SW 1271 (cell line): ENCODE data around the gene RAB10.
"Not testable (repeated sequence)": the region's sequence is repeated elsewhere in the genome, so short reads cannot be mapped to it uniquely, and the experiment has no call there.

Experiments used
- DNase-seq, 2 experiments: peaks; one replicate each; lab custom pipeline; 2025; lab: John Stamatoyannopoulos, UW

RAB10 gene

DNA sequence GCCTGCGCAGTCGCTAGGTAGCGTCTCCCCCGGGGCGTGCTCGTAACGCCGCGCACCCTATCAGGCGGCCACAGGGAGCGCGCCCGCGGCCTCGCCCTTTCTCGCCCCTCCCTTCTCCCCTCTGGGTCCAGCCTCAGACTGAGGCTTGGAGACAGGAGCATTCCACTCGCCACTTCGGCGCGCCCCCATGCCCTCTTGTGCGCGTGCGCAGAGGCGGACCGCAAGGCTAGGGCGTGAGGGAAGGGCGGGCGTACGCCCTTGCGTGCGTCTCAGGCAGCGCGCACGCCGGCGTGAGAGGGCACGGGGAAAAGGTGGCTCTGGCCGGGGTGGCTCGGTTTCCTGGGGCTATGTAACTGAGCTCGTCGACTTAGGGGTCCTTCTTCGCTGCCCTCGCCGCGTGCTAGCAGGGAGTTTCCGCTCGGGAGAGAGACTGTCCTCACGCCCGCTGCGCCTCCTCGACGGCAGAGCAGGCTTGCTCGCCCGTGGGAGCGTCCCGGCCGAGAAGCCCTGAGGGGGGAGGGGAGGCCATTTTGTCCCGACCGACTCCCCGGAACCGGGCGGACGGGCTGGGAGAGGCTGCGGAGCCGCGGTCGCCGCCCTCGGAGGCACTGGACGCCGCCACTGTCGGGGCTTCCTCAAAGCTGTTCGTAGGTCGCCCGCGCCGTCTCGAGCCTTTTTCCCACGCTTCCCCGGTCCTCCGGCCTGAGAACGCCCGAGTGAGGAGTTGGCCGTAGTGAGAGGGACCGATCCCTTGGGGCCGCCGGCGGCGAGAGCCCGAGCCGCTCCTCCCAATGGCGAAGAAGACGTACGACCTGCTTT is at the start of gene RAB10:
RAB10 (plus strand) TSS at position 267 of the 819 bp plus-strand sequence; CDS start at position 792, 525 bp downstream.
- DNase-seq = peak; percentile 99

DNA sequence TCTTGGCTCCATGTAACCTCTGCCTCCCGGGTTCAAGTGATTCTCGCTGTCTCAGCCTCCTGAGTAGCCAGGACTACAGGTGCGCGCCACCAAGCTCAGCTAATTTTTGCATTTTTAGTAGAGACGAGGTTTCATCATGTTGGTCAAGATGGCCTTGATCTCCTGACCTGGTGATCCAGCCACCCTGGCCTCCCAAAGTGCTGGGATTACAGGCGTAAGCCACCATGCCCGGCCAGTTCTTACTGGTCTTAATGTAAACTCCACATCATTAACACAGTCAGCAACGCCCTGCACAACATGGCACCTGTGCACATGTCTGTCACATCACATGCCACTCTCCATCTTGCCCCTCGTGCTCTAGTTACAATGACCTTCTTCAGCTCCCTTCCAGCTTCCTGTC is 45.8 kb upstream of the RAB10 start:
- no peak for DNase-seq

DNA sequence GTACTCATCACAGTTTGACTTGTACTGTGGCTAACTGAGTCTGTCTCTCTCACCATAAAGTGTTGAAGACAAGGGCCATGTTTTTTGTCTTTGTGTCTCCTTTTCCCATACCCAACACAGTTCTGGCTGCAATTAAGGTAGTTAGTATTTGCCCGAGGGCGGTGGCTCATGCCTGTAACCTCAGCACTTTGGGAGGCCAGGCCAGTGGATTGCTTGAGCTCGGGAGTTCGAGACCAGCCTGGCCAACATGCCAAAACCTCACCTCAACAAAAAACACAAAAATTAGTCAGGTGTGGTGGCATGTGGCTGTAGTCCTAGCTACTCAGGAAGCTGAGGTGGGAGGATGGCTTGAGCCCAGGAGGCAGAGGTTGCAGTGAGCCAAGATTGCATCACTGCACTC is 44.7 kb upstream of the RAB10 start:
- DNase-seq = no peak

DNA sequence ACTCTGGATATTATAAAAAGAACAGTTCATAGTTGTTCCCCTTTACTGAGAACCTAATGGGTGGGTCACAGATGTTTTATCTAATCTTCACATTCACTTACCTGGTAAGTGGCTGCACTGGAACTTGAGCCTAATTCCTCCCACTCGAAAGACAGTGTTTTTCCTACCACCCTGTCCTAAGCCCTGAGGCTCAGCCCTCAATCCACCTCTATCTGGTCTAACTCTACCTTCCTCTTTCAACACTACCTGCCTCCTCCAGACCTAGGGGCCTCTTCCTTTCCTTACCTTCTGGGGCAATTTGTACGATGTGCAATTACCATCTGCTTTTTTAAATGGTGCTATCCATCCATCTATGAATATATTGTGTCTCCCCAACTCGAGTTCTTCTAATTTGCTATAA is 41.9 kb upstream of the RAB10 start:
- no peak for DNase-seq

DNA sequence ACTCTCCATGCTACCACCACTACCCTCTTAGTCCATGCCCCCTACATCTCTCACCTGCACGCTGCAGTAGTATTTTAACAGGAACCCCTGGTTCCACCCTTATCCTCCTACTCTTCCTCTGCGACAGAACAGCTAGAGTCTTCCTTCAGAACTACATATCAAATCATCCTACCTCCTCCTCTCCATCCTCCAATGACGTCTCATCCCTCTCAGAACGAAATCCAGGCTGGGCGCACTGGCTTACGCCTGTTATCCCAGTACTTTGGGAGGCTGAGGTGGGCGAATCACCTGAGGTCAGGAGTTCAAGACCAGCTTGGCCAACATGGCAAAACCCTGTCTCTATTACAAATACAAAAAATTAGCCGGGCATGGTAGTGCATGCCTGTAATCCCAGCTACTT is 41.3 kb upstream of the RAB10 start:
- DNase-seq = no peak

DNA sequence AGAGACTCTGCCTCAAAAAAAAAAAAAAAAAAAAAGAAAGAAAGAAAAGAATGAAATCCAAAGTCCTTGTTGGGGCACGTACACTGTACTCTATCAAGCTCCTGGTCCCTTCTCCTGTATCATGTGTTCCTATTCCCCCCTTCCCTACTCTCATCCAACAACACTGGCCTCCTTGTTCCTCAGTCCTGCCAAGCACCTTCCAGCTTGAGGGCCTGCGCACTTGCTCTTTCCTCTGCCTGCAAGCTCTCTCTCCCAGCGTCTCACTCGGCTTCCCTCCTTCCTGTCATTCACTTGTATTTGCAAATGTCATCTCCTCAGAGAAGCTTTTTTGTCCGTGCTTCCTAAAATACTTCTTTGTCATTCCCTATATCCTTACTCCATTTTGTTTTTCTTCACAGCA is 40.8 kb upstream of the RAB10 start:
- no peak for DNase-seq

DNA sequence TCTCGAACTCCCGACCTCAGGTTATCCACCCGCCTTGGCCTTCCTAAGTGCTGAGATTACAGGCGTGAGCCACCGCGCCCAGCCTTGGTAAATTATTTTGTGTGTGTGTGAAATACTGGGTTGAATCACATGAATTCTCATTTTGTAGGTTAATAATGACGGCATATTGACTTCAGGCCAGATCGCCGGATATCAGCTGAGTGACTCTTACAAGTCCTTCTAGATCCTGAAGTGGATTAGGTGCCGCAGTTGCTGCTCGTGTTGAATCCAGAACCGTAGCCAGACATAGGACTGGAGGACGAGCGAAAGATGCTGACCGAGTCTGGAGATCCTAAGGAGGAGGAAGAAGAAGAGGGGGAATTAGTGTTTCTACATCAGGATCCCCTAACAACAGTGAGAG is 39.4 kb upstream of the RAB10 start:
- DNase-seq = no peak

DNA sequence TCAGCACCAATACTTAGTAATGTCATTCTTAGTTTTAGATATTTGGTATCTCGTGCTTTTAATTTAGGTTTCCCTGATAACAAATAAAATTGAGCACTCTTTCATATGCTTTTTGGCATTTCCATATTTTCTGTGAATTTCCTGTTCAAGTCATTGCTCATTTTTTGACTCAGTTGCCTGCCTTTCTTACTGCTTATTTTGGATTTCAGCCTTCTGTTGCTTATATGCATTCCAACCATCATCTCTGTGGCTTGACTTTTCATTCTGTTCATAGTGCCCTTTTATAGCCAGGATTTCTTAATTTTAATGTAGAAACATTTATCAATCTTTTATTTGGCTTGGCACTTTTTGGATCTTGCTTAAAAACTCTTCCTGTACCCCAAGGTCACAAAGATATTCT is 37.0 kb upstream of the RAB10 start:
- DNase-seq = no peak

DNA sequence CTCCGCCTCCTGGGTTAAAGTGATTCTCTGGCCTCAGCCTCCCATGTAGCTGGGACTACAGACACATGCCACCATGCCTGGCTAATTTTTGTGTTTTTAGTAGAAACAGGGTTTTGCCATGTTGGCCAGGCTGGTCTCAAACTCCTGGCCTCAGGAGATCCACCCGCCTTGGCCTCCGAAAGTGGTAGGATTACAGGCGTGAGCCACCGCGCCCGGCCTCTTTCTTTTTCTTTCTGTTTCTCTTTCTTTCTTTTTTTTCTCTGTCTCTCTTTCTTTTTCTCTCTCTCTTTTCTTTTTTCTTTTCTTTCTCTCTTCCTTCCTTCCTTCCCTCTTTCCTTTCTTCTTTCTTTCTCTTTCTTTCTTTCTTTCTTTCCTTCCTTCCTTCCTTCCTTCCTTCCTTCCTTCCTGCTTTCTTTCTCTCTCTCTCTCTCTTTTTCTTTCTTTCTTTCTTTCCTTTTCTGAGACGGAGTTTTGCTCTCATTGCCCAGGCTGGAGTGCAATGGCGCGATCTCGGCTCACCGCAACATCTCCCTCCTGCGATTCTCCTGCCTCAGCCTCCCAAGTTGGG is 35.0 kb upstream of the RAB10 start:
- not testable (repeated sequence) for DNase-seq

DNA sequence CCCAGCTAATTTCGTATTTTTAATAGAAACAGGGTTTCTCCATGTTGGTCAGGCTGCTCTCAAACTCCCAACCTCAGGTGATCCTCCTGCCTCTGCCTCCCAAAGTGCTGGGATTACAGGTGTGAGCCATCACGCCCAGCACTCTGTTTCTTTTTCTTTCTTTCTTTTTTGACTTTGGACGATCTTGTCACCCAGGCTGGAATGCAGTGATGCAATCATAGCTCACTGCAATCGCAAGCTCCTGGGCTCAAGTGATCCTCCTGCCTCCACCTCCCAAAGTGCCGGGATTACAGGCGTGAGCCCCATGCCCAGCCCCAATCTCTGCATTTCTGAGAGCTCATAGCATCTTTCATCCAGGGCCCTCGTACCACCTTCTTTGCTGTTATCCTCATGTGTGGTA is 34.5 kb upstream of the RAB10 start:
- DNase-seq = not testable (repeated sequence)

DNA sequence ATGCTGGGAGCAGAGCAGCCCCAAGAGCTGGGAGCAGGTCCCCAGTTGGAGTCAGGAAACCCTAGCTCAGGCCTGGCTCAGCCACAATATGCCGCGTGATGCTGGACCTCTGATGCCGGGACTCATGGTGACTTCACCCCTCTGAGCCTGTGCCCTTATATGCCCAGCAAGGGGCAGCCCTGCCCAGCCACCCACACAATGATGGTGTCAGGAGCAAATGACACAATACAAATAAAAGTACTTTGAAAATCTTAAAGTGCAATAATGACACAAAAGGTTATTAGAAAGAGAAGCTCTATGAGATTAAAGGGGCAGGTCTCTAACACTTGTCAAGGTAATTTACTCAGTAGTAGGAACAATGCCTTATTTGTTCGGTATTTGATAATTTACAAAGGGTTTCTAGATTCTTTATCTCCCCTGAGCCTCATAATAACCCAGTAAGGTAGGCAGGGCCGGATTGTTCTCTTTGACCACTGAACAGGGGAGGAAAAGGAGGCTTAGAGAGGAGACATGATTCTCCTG is 33.3 kb upstream of the RAB10 start:
- no peak for DNase-seq

DNA sequence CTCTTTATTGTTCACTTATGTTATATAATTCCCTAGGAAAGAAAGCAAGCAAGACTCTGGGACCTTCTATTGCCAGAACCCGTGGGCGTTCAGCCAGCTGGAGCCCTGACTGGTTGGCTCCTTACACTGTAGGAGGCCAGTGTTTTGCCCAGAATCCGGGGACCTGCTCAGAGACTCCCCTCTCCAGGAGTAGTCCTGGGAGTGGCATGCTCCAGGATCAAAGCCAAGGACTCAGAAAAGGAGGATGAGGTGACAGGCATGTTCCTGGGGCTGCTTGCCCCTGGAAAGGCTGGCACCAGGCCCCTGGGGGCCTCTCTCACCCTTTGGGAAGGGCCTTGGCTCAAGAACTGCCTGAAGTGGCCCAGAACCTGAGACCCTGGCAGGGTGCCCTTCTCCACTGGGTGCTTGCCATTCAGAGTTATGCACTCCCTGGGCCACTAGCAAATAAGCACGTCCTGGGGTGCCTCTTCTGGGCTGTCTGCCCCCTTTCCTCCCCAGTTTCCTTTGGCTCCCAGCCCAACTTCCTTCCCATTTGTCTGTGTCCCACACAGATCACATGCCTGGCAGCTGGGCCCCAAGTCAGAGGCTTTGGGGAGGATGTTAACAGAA is 32.0 kb upstream of the RAB10 start:
- DNase-seq = no peak

DNA sequence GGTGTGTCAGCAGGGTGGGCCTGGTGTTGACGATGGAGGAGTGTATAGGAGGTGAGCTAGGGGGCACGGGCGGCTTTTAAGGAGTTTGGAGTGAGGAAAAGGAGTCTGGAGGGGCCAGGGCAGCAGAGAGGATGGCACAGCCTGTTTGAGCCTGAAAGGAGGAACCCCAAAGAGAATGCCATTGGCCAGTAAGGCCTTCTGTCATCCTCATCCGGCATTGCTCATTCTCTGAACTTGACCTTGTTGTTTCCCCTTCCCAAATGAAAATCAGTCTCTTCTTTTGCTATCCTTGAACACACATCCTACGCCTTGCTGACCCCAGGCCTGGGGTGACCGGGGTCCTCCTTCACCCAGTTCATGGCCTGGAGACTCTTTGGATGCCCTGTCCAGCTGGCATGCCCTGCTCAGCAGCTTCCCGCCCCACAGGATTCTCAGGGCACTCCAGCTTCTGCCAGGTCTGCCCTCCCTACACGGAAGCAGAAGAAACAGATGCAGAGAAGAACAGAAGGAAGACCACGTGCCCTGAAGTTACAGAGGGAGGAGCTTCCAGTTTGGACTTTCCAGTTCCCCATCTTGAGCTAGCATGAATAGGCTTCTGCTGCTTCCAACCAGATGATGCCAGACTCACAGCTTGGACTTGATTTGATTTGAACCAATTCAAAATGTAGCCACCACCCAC is 31.1 kb upstream of the RAB10 start:
- DNase-seq = no peak

DNA sequence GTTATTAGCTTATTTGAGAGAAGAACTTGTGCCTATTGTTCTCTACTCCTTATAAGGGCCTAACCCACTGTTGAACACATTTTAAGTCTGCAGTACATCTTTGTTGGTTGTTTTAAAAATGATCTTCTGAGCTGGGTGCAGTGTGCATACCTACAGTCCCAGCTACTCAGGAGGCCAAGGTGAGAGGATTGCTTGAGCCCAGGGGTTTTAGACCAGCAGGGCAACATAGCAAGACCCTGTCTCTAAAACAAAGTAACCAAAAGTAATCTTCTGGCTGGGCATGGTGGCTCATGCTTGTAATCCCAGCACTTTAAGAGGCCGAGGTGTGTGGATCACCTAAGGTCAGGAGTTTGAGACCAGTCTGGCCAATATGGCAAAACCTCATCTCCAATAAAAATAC is 25.8 kb upstream of the RAB10 start:
- DNase-seq = no peak

DNA sequence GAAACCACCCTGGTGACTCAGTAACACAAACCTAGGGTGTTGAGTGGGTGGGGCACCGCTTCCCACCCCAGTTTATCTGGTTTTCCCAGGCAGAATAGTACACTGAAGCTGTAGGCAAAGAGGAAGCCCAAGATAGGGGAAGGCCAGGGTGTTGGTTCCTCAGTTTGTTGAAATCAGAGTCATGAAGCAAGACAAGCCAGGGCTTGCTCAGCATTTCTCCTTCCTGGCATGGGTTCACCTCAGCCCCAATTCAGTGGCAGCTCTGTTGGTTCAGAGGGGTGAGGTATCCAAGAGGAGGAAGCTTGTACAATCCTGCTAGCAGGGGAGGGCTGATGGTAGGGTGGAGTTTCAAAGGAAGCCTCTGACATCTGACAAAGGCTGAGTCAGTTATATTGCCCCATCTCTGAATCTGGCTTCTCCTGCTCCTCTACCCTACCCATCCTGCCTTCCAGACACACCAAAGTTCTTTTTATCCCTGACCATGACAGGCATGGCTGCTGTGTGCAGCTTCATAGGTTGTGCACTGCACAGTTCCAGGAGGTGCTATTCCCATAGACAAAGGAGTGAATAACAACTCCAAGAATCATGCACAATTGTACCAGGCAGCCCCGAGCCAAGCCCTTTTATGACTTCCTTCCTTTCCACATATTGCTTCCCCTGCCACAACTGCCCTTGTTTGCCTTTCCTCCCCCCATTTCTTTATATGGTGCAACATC is 24.9 kb upstream of the RAB10 start:
- no peak for DNase-seq

DNA sequence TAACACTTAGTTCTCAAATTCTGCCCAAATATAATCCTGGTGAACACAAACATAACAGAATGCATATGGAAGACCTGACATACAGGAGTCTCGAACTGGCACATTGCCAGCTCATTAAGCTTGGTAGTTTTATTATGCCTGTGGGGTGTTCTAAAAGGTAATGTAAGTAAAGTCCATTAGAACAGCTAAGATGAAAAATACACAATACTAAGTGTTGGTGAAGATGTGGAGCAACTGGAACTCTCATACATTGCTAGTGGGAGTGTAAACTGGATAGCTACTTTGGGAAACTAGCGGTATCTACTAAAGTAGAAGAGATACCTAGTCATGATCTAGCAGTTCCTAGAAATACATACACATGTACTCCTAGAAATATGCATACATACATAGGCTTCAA is 24.3 kb upstream of the RAB10 start:
- DNase-seq = no peak

DNA sequence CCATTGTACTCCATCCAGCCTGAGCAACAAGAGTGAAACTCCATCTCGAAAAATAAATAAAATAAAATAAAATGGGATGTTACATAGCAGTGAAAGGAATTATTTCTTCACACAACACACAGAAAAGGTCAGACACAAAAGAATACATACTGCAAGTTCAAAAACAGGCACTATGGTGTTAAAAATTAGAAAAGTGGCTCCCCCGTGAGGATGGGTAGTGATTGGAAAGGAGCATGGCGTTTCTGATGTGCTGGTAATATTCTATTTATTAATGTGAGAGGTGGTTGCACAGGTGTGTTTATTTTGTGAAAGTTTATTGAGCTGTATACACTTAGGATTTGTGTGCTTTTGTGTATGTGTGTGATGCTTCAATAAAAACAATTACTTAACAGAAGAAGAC is 22.9 kb upstream of the RAB10 start:
- DNase-seq = no peak

DNA sequence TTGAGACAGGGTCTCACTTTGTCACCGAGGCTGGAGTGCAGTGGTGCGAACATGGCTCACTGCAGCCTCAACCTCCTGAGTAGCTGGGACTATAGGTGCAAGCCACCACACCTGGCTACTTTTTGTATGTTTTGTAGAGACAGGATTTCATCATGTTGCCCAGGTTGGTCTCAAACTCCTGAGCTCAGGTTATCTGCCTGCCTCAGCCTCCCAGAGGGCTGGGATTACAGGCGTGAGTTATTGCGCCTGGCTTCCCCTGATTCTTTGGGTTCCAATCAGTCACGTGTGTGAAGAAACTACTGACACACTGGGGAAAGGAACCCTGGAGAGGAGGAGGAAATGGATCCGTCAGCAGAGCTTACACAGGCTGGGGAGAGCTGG is 22.3 kb upstream of the RAB10 start:
- DNase-seq = no peak

DNA sequence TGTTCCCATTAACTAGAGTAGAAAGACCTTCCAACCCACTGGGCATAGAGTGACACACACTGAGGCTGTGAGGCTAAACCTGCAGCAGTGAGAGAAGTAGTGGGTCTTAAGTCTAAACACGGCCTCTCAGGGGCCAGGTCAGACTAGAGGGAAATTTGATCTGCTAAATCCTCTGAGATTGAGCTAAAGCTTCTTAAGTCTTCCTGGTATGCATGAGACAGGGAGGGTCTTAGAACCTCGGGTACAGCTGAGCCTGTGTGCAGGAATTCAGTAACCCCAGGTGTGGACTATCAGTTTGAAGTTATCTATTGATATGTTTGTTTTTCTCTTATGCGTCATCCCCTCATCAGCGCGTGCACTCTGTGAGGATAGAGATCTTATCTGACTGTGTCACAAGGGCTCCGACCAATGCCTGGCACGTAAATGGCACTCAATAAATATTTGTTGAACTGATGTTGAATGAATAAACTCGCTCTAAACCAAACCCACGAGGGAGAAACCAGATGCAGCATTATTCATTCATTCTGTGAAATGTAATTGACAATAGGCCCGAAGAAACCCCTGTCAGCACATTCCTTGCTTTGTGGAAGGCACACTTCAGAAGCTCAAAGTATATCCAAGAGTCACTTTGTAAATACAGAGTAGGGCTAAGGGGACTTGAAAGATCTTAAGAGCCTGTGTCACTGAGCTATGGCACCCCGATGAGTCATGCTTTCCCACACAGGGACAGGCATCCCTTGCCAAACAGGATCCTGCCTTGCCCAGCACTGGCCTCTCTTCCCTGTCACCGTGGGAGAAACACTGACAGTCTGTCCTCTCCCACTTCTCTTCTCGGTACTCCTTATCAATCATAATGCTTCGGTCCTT is 21.7 kb upstream of the RAB10 start:
- peak; percentile 51 to 66 for DNase-seq

DNA sequence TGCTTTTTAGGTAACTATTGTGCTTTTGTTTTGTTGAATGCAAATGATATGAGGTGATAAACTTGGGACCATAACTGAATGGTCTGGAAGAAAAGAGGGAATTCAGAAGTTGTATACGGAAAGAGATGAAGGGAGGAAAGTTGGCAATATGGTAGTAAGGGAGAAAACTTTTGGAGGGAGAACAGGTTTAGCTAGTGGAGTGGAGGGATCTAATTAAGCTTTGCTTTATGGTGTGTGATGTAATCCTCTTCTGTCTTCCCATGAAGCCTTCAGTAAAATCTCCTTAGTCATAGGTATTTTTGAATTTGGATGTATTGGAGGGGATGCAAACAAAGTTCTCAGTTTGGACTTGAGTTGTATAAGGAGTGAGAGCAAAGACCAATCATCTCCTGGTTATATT is 20.2 kb upstream of the RAB10 start:
- DNase-seq = no peak
